DOHH2 (cell line): ENCODE measurements around the gene FOSL2.

ENCODE experiments used
- H3F3A ChIP-seq: fragments of 200-600 bp; sonication (generic), shearing (Covaris generic); 2 replicates; pipeline ENCODE4 v1.6.0; 2016; ENCODE audit warnings: antibody characterized with exemption, mild to moderate bottlenecking; ENCODE audit not compliant: control insufficient read depth, insufficient read depth
- H3K27ac ChIP-seq: fragments of 200-600 bp; sonication (generic); 2 replicates; pipeline ENCODE4 v1.5.1; 2014; ENCODE audit warnings: low read depth, mild to moderate bottlenecking, low read length, moderate library complexity
- H3K27me3 ChIP-seq: fragments of 200-600 bp; sonication (generic); 2 replicates; pipeline ENCODE4 v1.6.1; 2014; ENCODE audit warnings: mild to moderate bottlenecking, low read length, mixed read lengths; ENCODE audit not compliant: control insufficient read depth
- H3K36me3 ChIP-seq: fragments of 200-600 bp; sonication (generic); 2 replicates; pipeline ENCODE4 v1.6.1; 2014; ENCODE audit warnings: mild to moderate bottlenecking, low read length, moderate library complexity, mixed read lengths; ENCODE audit not compliant: control insufficient read depth
- H3K4me1 ChIP-seq: fragments of 200-600 bp; sonication (generic); 2 replicates; pipeline ENCODE4 v1.6.1; 2014; ENCODE audit warnings: mild to moderate bottlenecking, low read length, mixed read lengths; ENCODE audit not compliant: control insufficient read depth
- H3K4me2 ChIP-seq: fragments of 200-600 bp; sonication (generic); 2 replicates; pipeline ENCODE4 v1.6.0; 2014; ENCODE audit warnings: mild to moderate bottlenecking, low read length, moderate library complexity
- H3K4me3 ChIP-seq: fragments of 200-600 bp; sonication (generic); 2 replicates; pipeline ENCODE4 v1.5.1; 2014; ENCODE audit warnings: mild to moderate bottlenecking, low read length, mixed read lengths
- H3K79me2 ChIP-seq: fragments of 200-600 bp; sonication (generic); 2 replicates; pipeline ENCODE4 v1.6.1; 2014; ENCODE audit warnings: mild to moderate bottlenecking, low read length, mixed read lengths; ENCODE audit not compliant: control insufficient read depth
- H3K9me2 ChIP-seq: fragments of 200-600 bp; sonication (generic); replicated peaks from 2 replicates; pipeline ENCODE4 v1.6.1; 2014; ENCODE audit warnings: mild to moderate bottlenecking, low read length, mixed read lengths; ENCODE audit not compliant: control insufficient read depth
- H3K9me3 ChIP-seq: fragments of 200-600 bp; sonication (generic); 2 replicates; pipeline ENCODE4 v1.6.1; 2014; ENCODE audit warnings: antibody characterized with exemption, low read length, mixed read lengths; ENCODE audit not compliant: control insufficient read depth, insufficient read depth
- H4K20me1 ChIP-seq: fragments of 200-600 bp; sonication (generic); 2 replicates; pipeline ENCODE4 v1.6.0; 2014; ENCODE audit warnings: low read depth, mild to moderate bottlenecking, antibody characterized with exemption, low read length, moderate library complexity; ENCODE audit not compliant: control insufficient read depth, insufficient read depth
- CTCF ChIP-seq: fragments of 200-600 bp; sonication (generic); IDR thresholded peaks from one replicate; pipeline ENCODE4 v1.5.1; 2014; ENCODE audit warnings: antibody characterized with exemption, mild to moderate bottlenecking, low read depth, low read length; ENCODE audit not compliant: poor library complexity, severe bottlenecking
- EZH2phosphoT487 ChIP-seq: fragments of 200-600 bp; sonication (generic); IDR thresholded peaks from 2 replicates; pipeline ENCODE4 v1.6.1; 2017; ENCODE audit warnings: borderline replicate concordance, mild to moderate bottlenecking, antibody characterized with exemption, low read length, moderate library complexity, mixed read lengths

The FOSL2 gene

GRCh38 chr2:28393114-28393836 lies 617 bp downstream of the FOSL2 start:
- Histone ChIP-seq H3K27ac (no peak overlapping the region), H3K9me2 (no peaks in the 10 kb centered on the region), H3K4me3 (peak overlapping the region; percentile 76), H3K9me3 (no peaks in the 10 kb centered on the region), H3K4me2 (peak overlapping the region; percentile 85), H3K27me3 (peaks cover 74% of the 10 kb centered on the region), H4K20me1 (0 out of 2 replicates have a peak, but pooled peaks cover 3% of the 10 kb centered on the region), H3K4me1 (peaks cover 18% of the 10 kb centered on the region), H3F3A (no peaks in the 10 kb centered on the region), H3K36me3 (no peaks in the 10 kb centered on the region), H3K79me2 (no peaks in the 10 kb centered on the region)
- TF ChIP-seq CTCF = no peak
- peak; percentile 83 for TF ChIP-seq EZH2phosphoT487

GRCh38 chr2:28394331-28394877 lies 1.7 kb downstream of the FOSL2 start:
- H3K4me2 ChIP-seq = no peak overlapping the region
- H3K36me3 ChIP-seq = no peaks in the 10 kb centered on the region
- TF ChIP-seq CTCF = no peak
- peak; percentile 80; the same call in 1 of the 2 replicates for TF ChIP-seq EZH2phosphoT487
- no peaks in the 10 kb centered on the region for H3K79me2 ChIP-seq
- peaks cover 71% of the 10 kb centered on the region for H3K27me3 ChIP-seq
- H4K20me1 ChIP-seq = 0 out of 2 replicates have a peak, but pooled peaks cover 3% of the 10 kb centered on the region
- no peaks in the 10 kb centered on the region for H3K9me2 ChIP-seq
- peaks cover 18% of the 10 kb centered on the region for H3K4me1 ChIP-seq
- H3K9me3 ChIP-seq = no peaks in the 10 kb centered on the region
- no peaks in the 10 kb centered on the region for H3F3A ChIP-seq
- no peak overlapping the region for H3K27ac ChIP-seq
- H3K4me3 ChIP-seq = no peak overlapping the region

GRCh38 chr2:28394997-28395333 lies 2.3 kb downstream of the FOSL2 start:
- TF ChIP-seq EZH2phosphoT487 = no peak
- no peak for TF ChIP-seq CTCF
- Histone ChIP-seq H3K9me2 (no peaks in the 10 kb centered on the region), H3K4me1 (peaks cover 18% of the 10 kb centered on the region), H3K9me3 (no peaks in the 10 kb centered on the region), H3K36me3 (no peaks in the 10 kb centered on the region), H3K4me2 (no peak overlapping the region), H3K4me3 (no peak overlapping the region), H3K27ac (no peak overlapping the region), H4K20me1 (0 out of 2 replicates have a peak, but pooled peaks cover 3% of the 10 kb centered on the region), H3K79me2 (no peaks in the 10 kb centered on the region), H3K27me3 (peaks cover 66% of the 10 kb centered on the region), H3F3A (no peaks in the 10 kb centered on the region)
